Mesenchymal stem cell (in vitro differentiated cells and primary cell): ENCODE results near the gene USP24.

Source experiments
- DNase-seq: peaks from one replicate; pipeline ENCODE4 v3.0.0-alpha.2; 2013
- H2AFZ ChIP-seq: one replicate; pipeline ENCODE4 v1.6.1; 2013; ENCODE audit warnings: low read depth, mild to moderate bottlenecking, control low read depth, inconsistent platforms, low read length, moderate library complexity
- H2AK5ac ChIP-seq: 2 replicates; pipeline ENCODE4 v1.6.1; 2013; ENCODE audit warnings: low read length, moderate library complexity, mild to moderate bottlenecking, inconsistent platforms; ENCODE audit not compliant: severe bottlenecking
- H2BK120ac ChIP-seq: one replicate; pipeline ENCODE4 v1.6.1; 2013; ENCODE audit warnings: low read depth, mild to moderate bottlenecking, inconsistent platforms, low read length, moderate library complexity
- H2BK12ac ChIP-seq, 2 experiments: one replicate each; pipeline ENCODE4 v1.6.1; 2013; ENCODE audit warnings: inconsistent platforms in 2 of 2, low read length in 2 of 2, mild to moderate bottlenecking in 2 of 2, moderate library complexity in 2 of 2, control low read depth in 1 of 2
- H2BK15ac ChIP-seq: one replicate; pipeline ENCODE4 v1.6.1; 2013; ENCODE audit warnings: mild to moderate bottlenecking, low read depth, inconsistent platforms; ENCODE audit not compliant: poor library complexity, severe bottlenecking
- H2BK5ac ChIP-seq: 2 replicates; pipeline ENCODE4 v1.6.1; 2013; ENCODE audit warnings: low read depth, mild to moderate bottlenecking, low read length, control low read depth, inconsistent platforms; ENCODE audit not compliant: poor library complexity, severe bottlenecking
- H3K14ac ChIP-seq, 2 experiments: one replicate each; pipeline ENCODE4 v1.6.1; 2013; ENCODE audit warnings: inconsistent platforms in 2 of 2, low read length in 2 of 2, control low read depth in 1 of 2, mild to moderate bottlenecking in 1 of 2, moderate library complexity in 1 of 2
- H3K18ac ChIP-seq, 2 experiments: one replicate each; pipeline ENCODE4 v1.6.1; 2013; ENCODE audit warnings: inconsistent platforms in 2 of 2, low read length in 2 of 2, control low read depth in 1 of 2, low read depth in 1 of 2, mild to moderate bottlenecking in 1 of 2
- H3K23ac ChIP-seq, 2 experiments: one replicate each; pipeline ENCODE4 v1.6.1; 2013; ENCODE audit warnings: inconsistent platforms in 2 of 2, low read length in 2 of 2, mild to moderate bottlenecking in 2 of 2, moderate library complexity in 2 of 2, control low read depth in 1 of 2
- H3K27ac ChIP-seq: 2 replicates; pipeline ENCODE4 v1.5.1; 2013; ENCODE audit warnings: mild to moderate bottlenecking, moderate library complexity, low read length, control low read depth, inconsistent platforms; ENCODE audit not compliant: poor library complexity, severe bottlenecking
- H3K27me3 ChIP-seq, 2 experiments: 2 replicates each; pipeline versions ENCODE4 v1.6.1 to v1.7.0; 2013; ENCODE audit warnings: low read length in 2 of 2, mild to moderate bottlenecking in 2 of 2, moderate library complexity in 2 of 2, control low read depth in 1 of 2, inconsistent platforms in 1 of 2; ENCODE audit not compliant: control insufficient read depth in 1 of 2, insufficient read depth in 1 of 2
- H3K36me3 ChIP-seq, 2 experiments: 2 replicates each; pipeline versions ENCODE4 v1.6.1 to v1.7.0; 2013; ENCODE audit warnings: low read length in 2 of 2, control low read depth in 1 of 2, inconsistent platforms in 1 of 2, low read depth in 1 of 2, mild to moderate bottlenecking in 1 of 2; ENCODE audit not compliant: insufficient read depth in 2 of 2, control insufficient read depth in 1 of 2
- H3K4ac ChIP-seq, 2 experiments: one replicate each; pipeline ENCODE4 v1.6.1; 2013; ENCODE audit warnings: inconsistent platforms in 2 of 2, low read length in 2 of 2, mild to moderate bottlenecking in 2 of 2, moderate library complexity in 2 of 2, control low read depth in 1 of 2, low read depth in 1 of 2
- H3K4me1 ChIP-seq: 2 replicates; pipeline ENCODE4 v1.6.1; 2013; ENCODE audit warnings: low read depth, low read length, control low read depth; ENCODE audit not compliant: control insufficient read depth, insufficient read depth
- H3K4me2 ChIP-seq: 2 replicates; pipeline ENCODE4 v1.6.1; 2013; ENCODE audit warnings: low read length, mild to moderate bottlenecking, inconsistent platforms; ENCODE audit not compliant: poor library complexity, severe bottlenecking
- H3K4me3 ChIP-seq, 2 experiments: 2 replicates each; pipeline versions ENCODE4 v1.5.1 to v1.7.0; 2013; ENCODE audit warnings: low read length in 2 of 2, mild to moderate bottlenecking in 2 of 2, control low read depth in 1 of 2, low read depth in 1 of 2; ENCODE audit not compliant: insufficient read depth in 1 of 2
- H3K79me1 ChIP-seq: replicated peaks from 2 replicates; pipeline ENCODE4 v1.6.1; 2013; ENCODE audit warnings: mild to moderate bottlenecking, control low read depth, low read length, inconsistent platforms; ENCODE audit not compliant: poor library complexity, severe bottlenecking
- H3K9ac ChIP-seq: 2 replicates; pipeline ENCODE4 v1.7.0; 2013; ENCODE audit warnings: mild to moderate bottlenecking, low read length, moderate library complexity
- H3K9me3 ChIP-seq: 2 replicates; pipeline ENCODE4 v1.7.0; 2013; ENCODE audit warnings: mild to moderate bottlenecking, low read length; ENCODE audit not compliant: control insufficient read depth
- H4K8ac ChIP-seq: one replicate; pipeline ENCODE4 v1.6.1; 2013; ENCODE audit warnings: inconsistent platforms, mild to moderate bottlenecking, low read length, moderate library complexity
- H4K91ac ChIP-seq: one replicate; pipeline ENCODE4 v1.6.1; 2013; ENCODE audit warnings: mild to moderate bottlenecking, low read length, inconsistent platforms
- WGBS: methylation state at CpG from one replicate; pipeline ENCODE4 v1.1.7; 2013; ENCODE audit warnings: mixed read lengths; 5-methylcytosine and 5-hydroxymethylcytosine counted together

Gene USP24

DNA sequence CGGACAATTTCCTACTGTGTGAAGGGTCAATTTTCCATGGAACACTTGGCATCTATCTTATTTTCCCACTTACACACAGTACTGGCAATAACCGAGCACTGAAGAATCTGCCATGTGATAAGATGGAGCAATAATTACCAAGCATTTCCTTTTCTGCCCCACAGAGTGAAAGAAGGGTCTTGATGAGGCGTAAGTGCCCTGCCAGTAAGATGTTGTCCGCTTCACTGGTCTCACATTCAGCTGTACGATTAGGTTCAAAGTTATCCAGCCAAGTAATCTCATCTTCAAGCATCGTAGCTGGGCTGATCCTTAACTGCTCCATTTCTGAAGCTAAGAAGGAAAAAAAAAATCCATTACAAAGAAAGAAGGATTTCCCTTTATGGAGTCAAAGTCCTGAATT, 108.1 kb downstream of the USP24 start:
- no peaks in the 10 kb centered on the region for H3K9me3 ChIP-seq
- H2BK12ac ChIP-seq = no peak overlapping the region
- H4K91ac ChIP-seq = no peak overlapping the region
- no peak overlapping the region for H3K27ac ChIP-seq
- H3K4me3 ChIP-seq = no peak overlapping the region
- peaks cover 2% of the 10 kb centered on the region for H3K4me1 ChIP-seq
- no peaks in the 10 kb centered on the region for H3K27me3 ChIP-seq
- no peak overlapping the region for H3K9ac ChIP-seq
- H3K14ac ChIP-seq = no peak overlapping the region
- no peak overlapping the region for H2BK120ac ChIP-seq
- DNase-seq = no peak
- no peak overlapping the region for H4K8ac ChIP-seq
- H2BK5ac ChIP-seq = no peak overlapping the region
- H3K4ac ChIP-seq = no peak overlapping the region
- no peak overlapping the region for H3K23ac ChIP-seq
- H3K18ac ChIP-seq = no peak overlapping the region
- H2BK15ac ChIP-seq = no peak overlapping the region
- H2AFZ ChIP-seq = no peak overlapping the region
- H3K4me2 ChIP-seq = no peak overlapping the region
- no peak overlapping the region for H2AK5ac ChIP-seq
- 83% methylated on average over 6 of the region's 6 CpGs for WGBS
- peaks cover 9 to 97% of the 10 kb centered on the region in 2 experiments for H3K36me3 ChIP-seq
- H3K79me1 ChIP-seq = peaks cover 2% of the 10 kb centered on the region

DNA sequence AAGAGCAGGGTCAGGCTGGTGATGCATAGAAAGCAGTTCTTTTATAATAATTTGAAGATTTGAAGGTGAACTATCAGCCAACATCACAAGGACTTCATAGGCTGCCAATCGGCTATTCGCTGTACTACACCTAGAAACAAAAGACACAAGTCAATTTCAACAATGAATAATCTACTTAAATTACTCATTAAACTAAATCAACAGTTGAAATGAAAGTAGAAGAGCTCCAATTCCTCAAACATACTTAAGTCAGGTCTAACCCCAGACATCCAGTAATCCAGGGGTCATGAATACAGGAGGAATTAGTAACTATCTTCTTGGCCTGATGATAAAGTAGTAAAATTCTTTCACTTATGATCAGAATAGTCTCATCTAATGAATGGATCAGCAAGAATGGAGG, 111.3 kb downstream of the USP24 start:
- Histone ChIP-seq H2BK15ac (no peak overlapping the region), H3K4me3 (no peak overlapping the region), H2BK120ac (no peak overlapping the region), H2BK5ac (no peak overlapping the region), H3K27me3 (no peaks in the 10 kb centered on the region), H3K4ac (no peak overlapping the region), H3K4me2 (no peak overlapping the region), H3K18ac (no peak overlapping the region), H3K36me3 (peaks cover 11 to 97% of the 10 kb centered on the region in 2 experiments), H2AK5ac (no peak overlapping the region), H2BK12ac (no peak overlapping the region), H3K79me1 (peaks cover 2% of the 10 kb centered on the region), H4K91ac (no peak overlapping the region), H3K27ac (no peak overlapping the region), H3K23ac (no peak overlapping the region), H3K4me1 (peaks cover 2% of the 10 kb centered on the region), H2AFZ (no peak overlapping the region), H3K9me3 (no peaks in the 10 kb centered on the region), H3K9ac (no peak overlapping the region), H4K8ac (no peak overlapping the region), H3K14ac (no peak overlapping the region)
- 100% methylated on average over 2 of the region's 2 CpGs for WGBS
- no peak for DNase-seq

DNA sequence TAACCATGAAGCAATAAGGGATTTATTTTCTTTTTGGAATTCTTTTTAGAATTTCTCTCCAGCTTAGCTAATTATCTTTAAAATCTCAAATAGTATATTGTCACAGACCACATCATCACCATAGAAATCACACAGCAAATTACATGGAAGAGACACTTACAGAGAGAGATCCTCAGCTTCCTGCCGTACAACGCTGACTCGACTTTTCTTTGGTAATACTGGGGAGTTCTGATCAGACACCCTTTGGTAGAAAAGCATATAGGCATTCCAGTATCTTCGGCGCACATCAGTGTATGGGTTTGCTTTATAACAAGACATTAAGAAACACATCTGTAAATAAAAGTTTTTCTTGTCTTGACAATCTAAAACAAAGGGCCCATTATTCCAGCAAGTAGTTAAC, 120.1 kb downstream of the USP24 start:
- Histone ChIP-seq H3K27me3 (no peaks in the 10 kb centered on the region), H3K79me1 (peaks cover 5% of the 10 kb centered on the region), H3K4me3 (no peak overlapping the region), H2BK12ac (no peak overlapping the region), H3K14ac (no peak overlapping the region), H3K27ac (no peak overlapping the region), H3K36me3 (peaks cover 27 to 100% of the 10 kb centered on the region in 2 experiments), H3K9me3 (no peaks in the 10 kb centered on the region), H2BK120ac (no peak overlapping the region), H3K4me1 (no peaks in the 10 kb centered on the region), H3K9ac (no peak overlapping the region), H3K4ac (no peak overlapping the region), H3K18ac (no peak overlapping the region), H2AFZ (no peak overlapping the region), H3K23ac (no peak overlapping the region), H4K8ac (no peak overlapping the region), H2AK5ac (no peak overlapping the region), H2BK5ac (no peak overlapping the region), H2BK15ac (no peak overlapping the region), H3K4me2 (no peak overlapping the region), H4K91ac (no peak overlapping the region)
- no peak for DNase-seq
- WGBS = 94% methylated on average over 3 of the region's 5 CpGs

DNA sequence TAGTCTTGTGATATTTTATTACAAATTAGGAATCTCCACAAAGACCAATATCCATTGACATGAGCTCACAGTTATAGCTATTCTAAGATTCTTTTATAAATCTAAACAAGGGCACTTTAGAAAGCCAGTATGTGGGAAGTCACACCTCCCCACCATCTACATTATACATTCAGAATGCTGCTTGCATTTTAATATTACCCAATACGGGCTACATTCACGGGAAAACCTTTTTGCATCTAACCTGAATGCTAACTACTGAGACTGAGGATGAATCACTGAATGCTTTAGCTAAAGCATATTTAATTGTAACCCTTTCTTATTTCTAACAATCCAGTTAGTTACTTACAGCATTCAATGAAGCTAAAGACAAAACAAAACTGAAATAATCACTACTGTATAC, 122.7 kb downstream of the USP24 start:
- no peak overlapping the region for H3K4me2 ChIP-seq
- peaks cover 24 to 99% of the 10 kb centered on the region in 2 experiments for H3K36me3 ChIP-seq
- H3K4me3 ChIP-seq = no peak overlapping the region
- no peak overlapping the region for H2BK120ac ChIP-seq
- H3K9me3 ChIP-seq = no peaks in the 10 kb centered on the region
- no peak overlapping the region for H3K23ac ChIP-seq
- H3K18ac ChIP-seq = no peak overlapping the region
- H2BK12ac ChIP-seq = no peak overlapping the region
- H3K14ac ChIP-seq = no peak overlapping the region
- H3K79me1 ChIP-seq = peaks cover 7% of the 10 kb centered on the region
- H2AK5ac ChIP-seq = no peak overlapping the region
- H3K4me1 ChIP-seq = no peaks in the 10 kb centered on the region
- H2BK15ac ChIP-seq = no peak overlapping the region
- H3K4ac ChIP-seq = no peak overlapping the region
- DNase-seq = no peak
- WGBS = 100% methylated on average over 2 of the region's 2 CpGs
- no peak overlapping the region for H2BK5ac ChIP-seq
- H4K8ac ChIP-seq = no peak overlapping the region
- H3K27me3 ChIP-seq = no peaks in the 10 kb centered on the region
- no peak overlapping the region for H3K9ac ChIP-seq
- H3K27ac ChIP-seq = no peak overlapping the region
- no peak overlapping the region for H4K91ac ChIP-seq
- H2AFZ ChIP-seq = no peak overlapping the region
